ENCODE measurements around the gene TOLLIP.

DNA sequence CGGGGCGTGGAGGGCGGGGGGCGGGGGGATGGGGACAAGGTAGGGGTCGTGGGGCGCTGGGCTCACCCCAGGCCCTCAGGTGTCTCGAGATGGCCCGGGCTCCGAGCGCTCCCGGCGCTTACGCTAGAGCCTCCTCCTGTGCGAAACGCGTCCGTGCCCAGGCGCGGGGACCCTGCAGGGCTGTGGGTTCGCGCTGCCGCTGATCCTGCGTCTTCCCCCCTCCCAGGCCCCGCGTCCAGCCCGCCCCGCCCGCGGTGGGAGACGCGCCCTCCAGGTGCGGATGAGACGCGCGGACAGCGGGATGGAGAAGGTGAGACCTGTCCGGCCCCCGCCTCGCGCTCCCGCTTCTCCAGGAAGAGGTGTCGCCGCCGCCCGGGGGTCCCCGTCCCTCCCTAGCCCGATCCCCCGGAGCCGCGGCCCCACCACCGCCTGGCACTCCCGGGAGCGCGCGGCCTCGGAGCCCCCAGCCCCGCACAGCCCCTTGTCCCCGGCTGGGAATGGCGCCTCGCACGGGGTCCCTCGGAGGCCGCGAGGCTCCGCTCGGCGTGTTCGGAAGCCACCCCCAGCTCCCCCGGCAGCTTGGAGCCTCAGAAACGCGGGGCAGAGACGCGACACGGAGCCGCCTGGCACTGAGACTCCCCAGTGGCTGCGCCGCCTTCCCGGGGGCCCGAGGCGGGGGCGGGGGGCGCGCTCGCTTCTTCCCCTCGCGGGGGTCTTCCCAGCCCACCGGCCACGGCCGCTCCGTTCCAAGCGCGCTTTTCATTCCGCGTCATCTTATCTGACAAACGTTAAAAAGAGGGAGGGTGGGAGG is 27.6 kb upstream of the TOLLIP start:
- TF ChIP-seq, protein P1, sequence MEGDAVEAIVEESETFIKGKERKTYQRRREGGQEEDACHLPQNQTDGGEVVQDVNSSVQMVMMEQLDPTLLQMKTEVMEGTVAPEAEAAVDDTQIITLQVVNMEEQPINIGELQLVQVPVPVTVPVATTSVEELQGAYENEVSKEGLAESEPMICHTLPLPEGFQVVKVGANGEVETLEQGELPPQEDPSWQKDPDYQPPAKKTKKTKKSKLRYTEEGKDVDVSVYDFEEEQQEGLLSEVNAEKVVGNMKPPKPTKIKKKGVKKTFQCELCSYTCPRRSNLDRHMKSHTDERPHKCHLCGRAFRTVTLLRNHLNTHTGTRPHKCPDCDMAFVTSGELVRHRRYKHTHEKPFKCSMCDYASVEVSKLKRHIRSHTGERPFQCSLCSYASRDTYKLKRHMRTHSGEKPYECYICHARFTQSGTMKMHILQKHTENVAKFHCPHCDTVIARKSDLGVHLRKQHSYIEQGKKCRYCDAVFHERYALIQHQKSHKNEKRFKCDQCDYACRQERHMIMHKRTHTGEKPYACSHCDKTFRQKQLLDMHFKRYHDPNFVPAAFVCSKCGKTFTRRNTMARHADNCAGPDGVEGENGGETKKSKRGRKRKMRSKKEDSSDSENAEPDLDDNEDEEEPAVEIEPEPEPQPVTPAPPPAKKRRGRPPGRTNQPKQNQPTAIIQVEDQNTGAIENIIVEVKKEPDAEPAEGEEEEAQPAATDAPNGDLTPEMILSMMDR (IDR thresholded peaks at IDR 0.05), result no peak
- TF ChIP-seq POLR2AphosphoS5 (IDR thresholded peaks at IDR 0.05), result no peak
- no peak for TF ChIP-seq POLR2A (IDR thresholded peaks at IDR 0.05)
- TF ChIP-seq EP300 (IDR thresholded peaks at IDR 0.05), result no peak
